Measurements from ENCODE around the gene SMC5.
A peak's percentile ranks its signal among the peaks of the same experiment; 100 is the strongest.

GRCh38 chr9:70229579-70229978, 29.2 kb upstream of the SMC5 start:
- TF ChIP-seq, protein P1, sequence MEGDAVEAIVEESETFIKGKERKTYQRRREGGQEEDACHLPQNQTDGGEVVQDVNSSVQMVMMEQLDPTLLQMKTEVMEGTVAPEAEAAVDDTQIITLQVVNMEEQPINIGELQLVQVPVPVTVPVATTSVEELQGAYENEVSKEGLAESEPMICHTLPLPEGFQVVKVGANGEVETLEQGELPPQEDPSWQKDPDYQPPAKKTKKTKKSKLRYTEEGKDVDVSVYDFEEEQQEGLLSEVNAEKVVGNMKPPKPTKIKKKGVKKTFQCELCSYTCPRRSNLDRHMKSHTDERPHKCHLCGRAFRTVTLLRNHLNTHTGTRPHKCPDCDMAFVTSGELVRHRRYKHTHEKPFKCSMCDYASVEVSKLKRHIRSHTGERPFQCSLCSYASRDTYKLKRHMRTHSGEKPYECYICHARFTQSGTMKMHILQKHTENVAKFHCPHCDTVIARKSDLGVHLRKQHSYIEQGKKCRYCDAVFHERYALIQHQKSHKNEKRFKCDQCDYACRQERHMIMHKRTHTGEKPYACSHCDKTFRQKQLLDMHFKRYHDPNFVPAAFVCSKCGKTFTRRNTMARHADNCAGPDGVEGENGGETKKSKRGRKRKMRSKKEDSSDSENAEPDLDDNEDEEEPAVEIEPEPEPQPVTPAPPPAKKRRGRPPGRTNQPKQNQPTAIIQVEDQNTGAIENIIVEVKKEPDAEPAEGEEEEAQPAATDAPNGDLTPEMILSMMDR (IDR thresholded peaks at IDR 0.05), result peak in 4 of 6 experiments; percentile 8 to 59 (median 48)
- no peak for TF ChIP-seq POLR2A (IDR thresholded peaks at IDR 0.05)
